ENCODE measurements around the gene CDK14.

DNA sequence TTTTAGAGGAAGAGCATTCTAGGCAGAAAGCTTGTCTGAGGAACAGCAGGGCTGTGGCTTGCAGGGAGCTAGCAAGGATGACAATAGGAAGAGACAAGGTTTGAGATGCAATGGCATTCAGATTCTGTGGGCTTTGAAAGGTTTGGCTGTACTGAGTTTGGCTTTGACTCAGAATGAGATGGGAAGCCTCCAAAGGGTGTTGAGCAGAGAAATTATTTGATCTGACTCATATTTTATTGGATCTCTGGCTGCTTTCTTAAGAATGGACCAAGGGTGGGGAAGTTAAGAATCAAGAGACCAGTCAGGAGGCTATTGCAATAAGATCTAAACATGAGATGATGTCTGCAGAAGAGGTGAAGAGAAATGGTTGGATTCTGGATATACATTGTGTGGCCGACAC lies 273.2 kb downstream of the CDK14 start:
- TF ChIP-seq, protein P1, sequence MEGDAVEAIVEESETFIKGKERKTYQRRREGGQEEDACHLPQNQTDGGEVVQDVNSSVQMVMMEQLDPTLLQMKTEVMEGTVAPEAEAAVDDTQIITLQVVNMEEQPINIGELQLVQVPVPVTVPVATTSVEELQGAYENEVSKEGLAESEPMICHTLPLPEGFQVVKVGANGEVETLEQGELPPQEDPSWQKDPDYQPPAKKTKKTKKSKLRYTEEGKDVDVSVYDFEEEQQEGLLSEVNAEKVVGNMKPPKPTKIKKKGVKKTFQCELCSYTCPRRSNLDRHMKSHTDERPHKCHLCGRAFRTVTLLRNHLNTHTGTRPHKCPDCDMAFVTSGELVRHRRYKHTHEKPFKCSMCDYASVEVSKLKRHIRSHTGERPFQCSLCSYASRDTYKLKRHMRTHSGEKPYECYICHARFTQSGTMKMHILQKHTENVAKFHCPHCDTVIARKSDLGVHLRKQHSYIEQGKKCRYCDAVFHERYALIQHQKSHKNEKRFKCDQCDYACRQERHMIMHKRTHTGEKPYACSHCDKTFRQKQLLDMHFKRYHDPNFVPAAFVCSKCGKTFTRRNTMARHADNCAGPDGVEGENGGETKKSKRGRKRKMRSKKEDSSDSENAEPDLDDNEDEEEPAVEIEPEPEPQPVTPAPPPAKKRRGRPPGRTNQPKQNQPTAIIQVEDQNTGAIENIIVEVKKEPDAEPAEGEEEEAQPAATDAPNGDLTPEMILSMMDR (IDR thresholded peaks at IDR 0.05; ENCODE audit: borderline replicate concordance, extremely low read depth, low read length, poor library complexity, severe bottlenecking) = no peak
- no peak for TF ChIP-seq EZH2 (IDR thresholded peaks at IDR 0.05; ENCODE audit: borderline replicate concordance, low read depth, low read length, severe bottlenecking)

Measured in DND-41 (cell line).